ENCODE data around the gene STEAP1. TPM values are rescaled to one million over a fixed set of nuclear protein-coding genes. Genes with fewer than 3 reads are reported as not detected.

Gene STEAP1
- total RNA-seq (2022; extraction: Qiagen RNA extraction; ENCODE audit: low read depth): 13.4 to 16.3 TPM (median 15.9 TPM) in 5 replicates

DNA sequence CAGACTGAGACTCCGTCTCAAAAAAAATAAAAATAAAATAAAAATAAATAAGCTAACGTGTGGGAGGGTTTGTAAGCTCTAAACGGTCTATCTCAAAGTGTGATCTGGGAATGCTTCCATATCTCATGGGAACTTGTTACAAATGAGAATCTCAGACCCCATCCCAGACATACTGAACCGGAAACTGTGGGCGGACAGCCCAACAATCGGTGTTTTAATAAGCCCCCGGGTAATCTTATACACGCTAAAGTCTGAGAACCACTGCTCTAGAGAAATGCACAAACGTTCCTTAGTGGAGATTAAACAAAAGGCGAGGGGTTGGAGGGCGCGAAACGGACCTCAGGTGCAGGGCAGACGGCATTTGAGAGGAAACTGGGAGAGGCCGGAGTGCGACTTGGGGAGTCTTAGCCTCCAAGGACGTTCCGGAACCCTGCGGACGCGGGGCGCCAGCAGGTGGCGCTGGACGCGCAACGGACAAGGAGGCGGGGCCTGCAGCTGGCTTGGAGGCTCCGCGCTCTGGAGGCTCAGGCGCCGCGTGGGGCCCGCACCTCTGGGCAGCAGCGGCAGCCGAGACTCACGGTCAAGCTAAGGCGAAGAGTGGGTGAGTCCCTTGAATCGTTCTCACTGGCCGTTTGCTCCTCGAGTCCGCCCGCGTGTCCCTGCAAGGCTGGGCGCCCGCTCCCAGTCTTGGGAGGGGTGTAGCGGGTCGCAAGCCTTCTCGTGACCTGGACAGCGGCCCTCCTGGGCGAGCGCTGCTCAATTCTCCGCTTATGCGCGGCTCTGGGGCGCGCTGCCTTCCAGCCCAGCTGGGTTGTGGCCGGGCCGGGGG, at the start of gene STEAP1:
TSS of gene STEAP1 (plus strand) at position 527 of the 829 bp plus-strand sequence. CDS start 5,320 bp downstream, outside the sequence.

DNA sequence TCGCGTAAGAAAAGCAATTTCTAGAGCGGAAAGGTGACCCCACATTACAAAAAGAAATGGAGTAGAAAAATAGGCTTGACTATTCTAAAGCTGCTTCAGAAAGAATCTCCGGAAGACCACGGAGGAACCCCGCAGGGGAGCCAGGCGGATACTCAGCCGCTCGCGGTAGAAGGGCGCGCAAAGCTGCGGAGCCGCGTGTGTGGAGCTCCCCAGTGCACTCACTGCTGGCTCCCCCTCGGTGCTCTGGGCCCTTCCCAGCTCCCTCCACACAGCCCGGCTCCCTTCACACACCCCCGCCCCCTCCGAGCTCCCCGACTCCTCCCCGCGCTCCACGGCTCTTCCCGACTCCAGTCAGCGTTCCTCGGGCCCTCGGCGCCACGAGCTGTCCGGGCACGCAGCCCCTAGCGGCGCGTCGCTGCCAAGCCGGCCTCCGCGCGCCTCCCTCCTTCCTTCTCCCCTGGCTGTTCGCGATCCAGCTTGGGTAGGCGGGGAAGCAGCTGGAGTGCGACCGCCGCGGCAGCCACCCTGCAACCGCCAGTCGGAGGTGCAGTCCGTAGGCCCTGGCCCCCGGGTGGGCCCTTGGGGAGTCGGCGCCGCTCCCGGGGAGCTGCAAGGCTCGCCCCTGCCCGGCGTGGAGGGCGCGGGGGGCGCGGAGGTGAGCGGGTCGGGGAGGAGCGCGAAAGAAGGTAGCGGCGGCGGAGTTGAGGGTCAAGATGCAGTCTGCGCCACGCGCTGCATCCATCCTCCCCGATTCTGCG, 57.3 kb downstream of the STEAP1 start, which contains the start of gene STEAP2:
TSS of gene STEAP2 (plus strand) at position 350 of the 758 bp plus-strand sequence. CDS start 13,343 bp downstream, outside the sequence.

Other genes with a start within 250 kb of the STEAP1 start
- gene STEAP2, start 57.3 kb downstream of the STEAP1 start, total RNA-seq (2022; extraction: Qiagen RNA extraction; ENCODE audit: low read depth): 3.0 to 4.7 TPM (median 4.2 TPM) in 5 replicates
- 1.8 to 3.3 TPM (median 1.9 TPM) in 5 replicates for gene CFAP69, start 90.7 kb downstream of the STEAP1 start, total RNA-seq (2022; extraction: Qiagen RNA extraction; ENCODE audit: low read depth)
- not detected in 5 replicates for gene FAM237B, start 166.8 kb downstream of the STEAP1 start, total RNA-seq (2022; extraction: Qiagen RNA extraction; ENCODE audit: low read depth)
- gene GTPBP10, start 192.2 kb downstream of the STEAP1 start, total RNA-seq (2022; extraction: Qiagen RNA extraction; ENCODE audit: low read depth): 22.1 to 27.3 TPM (median 25.1 TPM) in 5 replicates
- gene CLDN12, start 249.0 kb downstream of the STEAP1 start, total RNA-seq (2022; extraction: Qiagen RNA extraction; ENCODE audit: low read depth): 16.1 to 31.9 TPM (median 26.9 TPM) in 5 replicates